NCI-H2171 treated with DMSO at 0.1 percent for 48 hours (cell line): ENCODE data around the gene SIVA1.

ENCODE experiments used
- DNase-seq: peaks from one replicate; lab custom pipeline; 2025; lab: John Stamatoyannopoulos, UW

SIVA1 gene

GRCh38 chr14:104771918-104772706 lies 19.2 kb downstream of the SIVA1 start:
- DNase-seq: no peak

- DNase-seq: no peak
These were observed 20.0 kb downstream of the SIVA1 start for GRCh38 chr14:104772707-104773504.

- DNase-seq: peak; percentile 32
These were observed 20.8 kb downstream of the SIVA1 start for GRCh38 chr14:104773505-104774452.

GRCh38 chr14:104774453-104775072 lies 21.6 kb downstream of the SIVA1 start:
- no peak for DNase-seq

- DNase-seq: no peak
These were observed 22.1 kb downstream of the SIVA1 start for GRCh38 chr14:104775073-104775489.

GRCh38 chr14:104776481-104776880 lies 23.5 kb downstream of the SIVA1 start:
- DNase-seq: no peak

- DNase-seq: no peak
These were observed 24.2 kb downstream of the SIVA1 start for GRCh38 chr14:104776961-104777807.

- no peak for DNase-seq
These were observed 24.9 kb downstream of the SIVA1 start for GRCh38 chr14:104777808-104778249.

GRCh38 chr14:104778694-104779331 lies 25.9 kb downstream of the SIVA1 start:
- no peak for DNase-seq

- DNase-seq: no peak
These were observed 27.0 kb downstream of the SIVA1 start for GRCh38 chr14:104779776-104780512.

GRCh38 chr14:104780513-104781030 lies 27.6 kb downstream of the SIVA1 start:
- DNase-seq: no peak

GRCh38 chr14:104781271-104782077 lies 28.5 kb downstream of the SIVA1 start:
- no peak for DNase-seq

GRCh38 chr14:104782086-104782807 lies 29.3 kb downstream of the SIVA1 start:
- peak; percentile 21 for DNase-seq

GRCh38 chr14:104782808-104783139 lies 29.8 kb downstream of the SIVA1 start:
- no peak for DNase-seq

GRCh38 chr14:104783484-104784217 lies 30.7 kb downstream of the SIVA1 start:
- DNase-seq: no peak

GRCh38 chr14:104784218-104784568 lies 31.2 kb downstream of the SIVA1 start:
- DNase-seq: no peak
